ENCODE measurements around the gene DEFB112.

The DEFB112 gene

DNA sequence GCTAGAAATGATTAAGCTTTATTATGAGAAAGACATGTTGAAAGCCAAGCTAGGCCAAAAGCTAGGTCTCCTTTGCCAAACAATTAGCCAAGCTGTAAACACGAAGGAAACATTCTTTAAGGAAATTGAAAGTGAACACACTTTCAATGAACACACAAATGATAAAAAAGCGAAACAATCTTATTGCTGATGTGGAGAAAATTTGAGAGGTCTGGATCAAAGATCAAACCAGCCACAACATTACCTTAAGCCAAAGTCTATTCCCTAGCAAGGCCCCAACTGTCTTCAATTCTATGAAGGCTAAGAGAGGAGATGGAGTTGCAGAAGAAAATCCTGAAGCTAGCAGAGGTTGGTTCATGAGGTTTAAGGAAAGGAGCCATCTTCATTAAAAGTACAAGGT, 40.2 kb upstream of the DEFB112 start:
- H3K27ac ChIP-seq: no peak overlapping the region
- TF ChIP-seq ZFX (IDR thresholded peaks at IDR 0.05): no peak
- TF ChIP-seq, protein P1, sequence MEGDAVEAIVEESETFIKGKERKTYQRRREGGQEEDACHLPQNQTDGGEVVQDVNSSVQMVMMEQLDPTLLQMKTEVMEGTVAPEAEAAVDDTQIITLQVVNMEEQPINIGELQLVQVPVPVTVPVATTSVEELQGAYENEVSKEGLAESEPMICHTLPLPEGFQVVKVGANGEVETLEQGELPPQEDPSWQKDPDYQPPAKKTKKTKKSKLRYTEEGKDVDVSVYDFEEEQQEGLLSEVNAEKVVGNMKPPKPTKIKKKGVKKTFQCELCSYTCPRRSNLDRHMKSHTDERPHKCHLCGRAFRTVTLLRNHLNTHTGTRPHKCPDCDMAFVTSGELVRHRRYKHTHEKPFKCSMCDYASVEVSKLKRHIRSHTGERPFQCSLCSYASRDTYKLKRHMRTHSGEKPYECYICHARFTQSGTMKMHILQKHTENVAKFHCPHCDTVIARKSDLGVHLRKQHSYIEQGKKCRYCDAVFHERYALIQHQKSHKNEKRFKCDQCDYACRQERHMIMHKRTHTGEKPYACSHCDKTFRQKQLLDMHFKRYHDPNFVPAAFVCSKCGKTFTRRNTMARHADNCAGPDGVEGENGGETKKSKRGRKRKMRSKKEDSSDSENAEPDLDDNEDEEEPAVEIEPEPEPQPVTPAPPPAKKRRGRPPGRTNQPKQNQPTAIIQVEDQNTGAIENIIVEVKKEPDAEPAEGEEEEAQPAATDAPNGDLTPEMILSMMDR (conservative IDR thresholded peaks at IDR 0.05): no peak

DNA sequence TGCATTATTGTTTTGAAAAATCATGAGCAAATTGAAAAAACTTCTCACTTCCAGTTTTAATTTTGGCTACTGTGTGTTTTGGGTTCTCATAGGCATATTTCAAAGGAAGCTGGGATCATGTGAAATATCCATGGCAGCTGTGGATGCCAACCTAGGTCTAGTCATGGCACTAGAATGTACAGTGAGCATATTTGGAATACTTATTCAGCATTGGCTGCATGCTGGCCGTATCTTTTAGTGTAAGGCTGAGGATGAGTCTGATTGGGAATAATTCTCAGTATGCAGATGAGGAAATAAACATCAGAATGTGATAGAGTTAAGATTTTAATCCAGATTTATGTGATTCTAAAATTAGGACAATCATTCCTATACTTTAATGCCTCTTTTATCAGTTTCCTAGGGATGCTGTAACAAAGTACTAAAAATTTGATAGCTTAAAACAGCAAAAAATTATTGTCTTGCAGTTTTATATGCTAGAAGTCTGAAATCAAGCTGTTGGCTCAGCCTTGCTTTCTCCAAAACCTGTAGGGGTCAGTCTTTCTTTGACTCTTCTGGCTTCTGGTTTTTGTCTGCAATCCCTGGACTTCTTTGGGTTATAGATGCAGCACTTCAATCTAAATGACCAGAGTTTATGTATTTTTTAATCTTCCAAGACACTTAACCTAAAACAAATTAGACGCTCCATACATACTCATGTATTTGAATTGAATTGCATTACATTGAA, 37.7 kb upstream of the DEFB112 start:
- no peak overlapping the region for H3K27ac ChIP-seq
- TF ChIP-seq, protein P1 (conservative IDR thresholded peaks at IDR 0.05): peak; percentile 26
- TF ChIP-seq ZFX (IDR thresholded peaks at IDR 0.05): no peak

DNA sequence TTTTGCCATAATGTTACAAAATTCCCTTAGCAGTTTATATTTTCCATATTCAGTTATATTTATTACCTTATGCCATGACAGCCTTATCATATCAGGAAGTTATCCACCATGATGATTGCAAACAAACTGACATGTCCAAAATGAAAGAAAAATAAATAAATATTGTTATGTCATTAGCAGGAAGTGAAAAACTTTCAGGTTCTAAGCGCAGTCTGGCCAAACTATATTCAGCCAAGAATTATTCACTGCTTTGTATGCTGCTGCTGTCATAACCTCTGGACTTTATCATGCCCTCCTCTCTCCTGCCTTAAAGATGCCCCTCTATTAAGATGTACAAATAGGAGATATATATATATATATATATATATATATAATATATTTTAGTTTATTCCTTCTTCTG, 27.7 kb upstream of the DEFB112 start:
- no peak overlapping the region for H3K27ac ChIP-seq
- no peak for TF ChIP-seq ZFX (IDR thresholded peaks at IDR 0.05)
- TF ChIP-seq, protein P1 (conservative IDR thresholded peaks at IDR 0.05): no peak

DNA sequence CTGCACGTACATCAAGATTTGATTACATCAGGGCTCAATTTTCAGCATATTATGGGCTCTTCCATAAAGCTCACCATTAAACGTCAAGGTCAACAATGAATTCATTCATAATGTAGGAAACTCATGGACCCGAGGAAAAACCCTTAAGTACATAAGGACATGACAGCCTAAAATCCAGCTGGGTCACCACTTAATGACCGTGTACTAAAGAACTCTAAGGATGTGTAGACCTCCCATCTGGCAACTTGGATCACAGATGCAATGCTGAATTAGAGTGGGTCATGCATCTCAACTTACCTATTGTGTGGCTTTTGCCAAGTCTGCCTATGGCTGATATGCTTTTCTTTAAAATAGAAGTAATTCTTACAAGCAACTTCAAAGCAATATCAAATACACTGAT, 26.7 kb upstream of the DEFB112 start:
- TF ChIP-seq, protein P1 (conservative IDR thresholded peaks at IDR 0.05): no peak
- no peak for TF ChIP-seq ZFX (IDR thresholded peaks at IDR 0.05)

DNA sequence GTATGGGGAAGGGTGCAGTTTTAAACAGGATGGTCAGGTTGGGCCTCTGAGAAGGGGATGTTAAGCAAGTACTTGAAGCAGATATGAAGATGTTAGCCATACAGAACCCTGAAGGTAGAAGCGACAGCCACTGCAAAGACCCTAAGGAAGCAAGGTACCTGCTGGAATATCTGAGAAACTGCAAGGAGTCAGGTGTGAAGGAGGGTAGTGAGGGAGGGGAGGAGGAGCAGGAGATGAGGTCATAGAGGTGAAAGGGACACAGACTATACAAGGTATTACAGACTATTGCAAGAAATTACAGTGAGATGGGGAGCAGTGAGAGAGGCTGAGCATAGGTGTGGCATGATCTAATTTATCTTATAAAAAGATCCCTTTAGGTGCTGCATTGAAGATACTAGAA, 22.2 kb upstream of the DEFB112 start:
- no peak for TF ChIP-seq ZFX (IDR thresholded peaks at IDR 0.05)
- TF ChIP-seq, protein P1 (conservative IDR thresholded peaks at IDR 0.05): no peak
- H3K27ac ChIP-seq: no peak overlapping the region

More for the DNA sequence above, 26.7 kb upstream of the DEFB112 start:
- no peak overlapping the region for H3K27ac ChIP-seq

DNA sequence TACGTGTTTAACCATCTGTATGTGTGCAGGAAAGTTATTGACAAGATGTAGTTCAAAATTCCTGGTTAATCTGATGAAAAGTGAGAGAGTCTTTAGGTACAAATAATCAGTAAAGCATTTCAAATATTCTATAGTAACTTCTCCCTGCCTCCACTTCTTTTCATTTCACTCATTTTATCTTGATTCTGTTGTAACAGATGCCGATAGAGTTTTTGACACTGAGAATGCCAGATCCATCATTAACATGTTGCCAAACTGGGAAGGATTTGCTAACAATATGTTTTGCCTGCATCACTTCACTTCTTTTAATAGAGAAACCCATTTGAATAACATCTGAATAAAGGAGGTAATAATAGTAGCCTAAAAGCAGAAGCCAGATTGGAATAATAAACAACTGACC, 20.4 kb upstream of the DEFB112 start:
- H3K27ac ChIP-seq: no peak overlapping the region
- TF ChIP-seq ZFX (IDR thresholded peaks at IDR 0.05): no peak
- TF ChIP-seq, protein P1 (conservative IDR thresholded peaks at IDR 0.05): no peak

DNA sequence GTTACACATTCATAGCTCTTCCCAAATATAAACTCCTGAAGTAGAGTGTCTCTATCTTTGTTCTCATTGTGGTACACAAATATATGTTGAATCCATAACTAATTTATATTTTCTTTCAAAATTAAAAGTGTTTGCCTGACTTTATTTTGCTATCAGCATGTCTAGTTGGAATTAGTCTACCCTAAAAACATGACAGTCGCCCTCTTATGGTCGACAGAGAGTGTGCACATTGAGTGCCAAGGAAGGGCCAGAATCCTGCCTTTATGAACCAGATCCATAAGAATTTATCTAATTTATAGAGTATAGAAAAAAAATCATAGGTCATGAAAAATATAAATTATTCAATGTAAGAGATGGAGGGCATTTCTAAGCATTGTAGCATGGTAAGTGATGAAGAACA, 12.3 kb upstream of the DEFB112 start:
- H3K27ac ChIP-seq: no peak overlapping the region
- no peak for TF ChIP-seq ZFX (IDR thresholded peaks at IDR 0.05)
- TF ChIP-seq, protein P1 (conservative IDR thresholded peaks at IDR 0.05): peak; percentile 80

Measured in C4-2B (cell line).